IMR-90 (cell line): ENCODE measurements around the gene ABCC3.

ENCODE experiments used
- CHD1 ChIP-seq: IDR thresholded peaks from 2 replicates; pipeline ENCODE4 v1.6.1; 2012; ENCODE audit warnings: low read depth, low read length, improper control_type of control experiment
- FOS ChIP-seq: fragments of 150-350 bp; IDR thresholded peaks from 2 replicates; pipeline ENCODE4 v1.6.1; 2016; ENCODE audit warnings: low read depth, low read length
- MAFK ChIP-seq: IDR thresholded peaks from 2 replicates; pipeline ENCODE4 v1.6.1; 2012; ENCODE audit warnings: low read depth, low read length, improper control_type of control experiment
- MAZ ChIP-seq: IDR thresholded peaks from 2 replicates; pipeline ENCODE4 v1.6.1; 2012; ENCODE audit warnings: low read depth, mild to moderate bottlenecking, low read length, improper control_type of control experiment, moderate library complexity, borderline replicate concordance
- NFE2L2 ChIP-seq: fragments of 150-350 bp; IDR thresholded peaks from 2 replicates; pipeline ENCODE4 v1.6.1; 2016; ENCODE audit warnings: low read depth, mild to moderate bottlenecking, low read length
- POLR2A ChIP-seq: IDR thresholded peaks from 2 replicates; pipeline ENCODE4 v1.6.1; 2012; ENCODE audit warnings: mild to moderate bottlenecking, low read depth, low read length
- RAD21 ChIP-seq: IDR thresholded peaks from 2 replicates; pipeline ENCODE4 v1.6.1; 2012; ENCODE audit warnings: low read length, improper control_type of control experiment
- RCOR1 ChIP-seq: IDR thresholded peaks from 2 replicates; pipeline ENCODE4 v1.6.1; 2012; ENCODE audit warnings: mild to moderate bottlenecking, low read length, improper control_type of control experiment; ENCODE audit not compliant: insufficient replicate concordance
- RFX5 ChIP-seq: IDR thresholded peaks from 2 replicates; pipeline ENCODE4 v1.8.0; 2012; ENCODE audit warnings: low read depth, mild to moderate bottlenecking, low read length, moderate library complexity
- USF2 ChIP-seq: fragments of 150-350 bp; IDR thresholded peaks from 2 replicates; pipeline ENCODE4 v1.6.1; 2017; ENCODE audit warnings: mild to moderate bottlenecking, antibody characterized with exemption, low read length, low read depth
- TF ChIP-seq, protein P1 (sequence below): conservative IDR thresholded peaks from 2 replicates; pipeline ENCODE4 v1.5.1; 2012; ENCODE audit warnings: mild to moderate bottlenecking, low read depth, low read length, improper control_type of control experiment

DNA sequence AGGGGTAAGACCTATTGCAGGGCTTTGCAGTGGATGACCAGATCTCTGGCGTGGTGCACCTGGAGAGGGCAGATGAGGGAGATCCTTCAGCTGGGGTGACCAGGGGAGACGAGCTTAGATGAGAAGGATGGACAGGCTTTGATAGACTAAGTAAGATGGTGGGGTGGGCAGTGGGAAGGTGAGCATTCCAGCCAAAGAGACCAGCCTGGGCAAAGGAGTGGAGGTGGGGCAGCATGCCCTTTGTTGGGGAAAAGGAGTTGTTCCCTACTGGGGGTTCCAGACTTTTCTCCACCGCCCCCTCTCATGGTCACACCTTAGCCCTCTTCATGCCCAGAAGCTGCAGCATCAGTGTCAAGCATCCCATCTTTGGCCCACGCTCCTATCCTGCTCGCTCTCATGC is 45.4 kb downstream of the ABCC3 start:
- TF ChIP-seq, protein P1, sequence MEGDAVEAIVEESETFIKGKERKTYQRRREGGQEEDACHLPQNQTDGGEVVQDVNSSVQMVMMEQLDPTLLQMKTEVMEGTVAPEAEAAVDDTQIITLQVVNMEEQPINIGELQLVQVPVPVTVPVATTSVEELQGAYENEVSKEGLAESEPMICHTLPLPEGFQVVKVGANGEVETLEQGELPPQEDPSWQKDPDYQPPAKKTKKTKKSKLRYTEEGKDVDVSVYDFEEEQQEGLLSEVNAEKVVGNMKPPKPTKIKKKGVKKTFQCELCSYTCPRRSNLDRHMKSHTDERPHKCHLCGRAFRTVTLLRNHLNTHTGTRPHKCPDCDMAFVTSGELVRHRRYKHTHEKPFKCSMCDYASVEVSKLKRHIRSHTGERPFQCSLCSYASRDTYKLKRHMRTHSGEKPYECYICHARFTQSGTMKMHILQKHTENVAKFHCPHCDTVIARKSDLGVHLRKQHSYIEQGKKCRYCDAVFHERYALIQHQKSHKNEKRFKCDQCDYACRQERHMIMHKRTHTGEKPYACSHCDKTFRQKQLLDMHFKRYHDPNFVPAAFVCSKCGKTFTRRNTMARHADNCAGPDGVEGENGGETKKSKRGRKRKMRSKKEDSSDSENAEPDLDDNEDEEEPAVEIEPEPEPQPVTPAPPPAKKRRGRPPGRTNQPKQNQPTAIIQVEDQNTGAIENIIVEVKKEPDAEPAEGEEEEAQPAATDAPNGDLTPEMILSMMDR = no peak
- TF ChIP-seq RCOR1 (no peak), CHD1 (no peak), POLR2A (no peak), MAZ (no peak), RFX5 (no peak), USF2 (no peak), NFE2L2 (no peak), FOS (no peak), RAD21 (no peak), MAFK (no peak)
